H1 (cell line): ENCODE measurements around the gene ELP4. TPM values are rescaled to one million over a fixed set of nuclear protein-coding genes. Genes with fewer than 3 reads are reported as not detected.

Experiments
- CTCF ChIA-PET: fragments of 300-600 bp; sonication (Branson Sonifier 250); formaldehyde crosslinking; loops from one replicate; lab custom pipeline; 2021; ENCODE audit not compliant: partially characterized antibody; lab: Charles Lee
- POLR2A ChIA-PET: fragments of 300-600 bp; sonication (Branson Sonifier 250); formaldehyde crosslinking; loops from one replicate; lab custom pipeline; 2021; ENCODE audit warnings: inconsistent platforms; ENCODE audit not compliant: partially characterized antibody; lab: Charles Lee
- DNase-seq, 2 experiments: peaks; one replicate each; pipeline versions ENCODE4 v3.0.0 to v3.0.0-alpha.2; 2010 to 2022; ENCODE audit warnings: low spot score in 2 of 2, low read depth in 1 of 2, mixed read lengths in 1 of 2
- FAIRE-seq: peaks from 2 replicates; lab custom pipeline; 2011; peaks lifted over from hg19 to GRCh38; lab: Jason Lieb, UNC
- H2AFZ ChIP-seq: 2 replicates; pipeline ENCODE4 v1.8.1; 2012; ENCODE audit warnings: low read length, inconsistent platforms
- H2AK5ac ChIP-seq: 2 replicates; pipeline ENCODE4 v1.6.1; 2013; ENCODE audit warnings: low read depth, low read length
- H2BK120ac ChIP-seq: replicated peaks from 2 replicates; pipeline ENCODE3; 2013; ENCODE audit warnings: low read depth, low read length, inconsistent platforms
- H2BK12ac ChIP-seq: 2 replicates; pipeline ENCODE4 v1.6.1; 2013; ENCODE audit warnings: low read depth, low read length
- H2BK15ac ChIP-seq: 2 replicates; pipeline ENCODE4 v1.6.1; 2013; ENCODE audit warnings: low read length
- H2BK20ac ChIP-seq: 2 replicates; pipeline ENCODE4 v1.6.1; 2013; ENCODE audit warnings: low read length
- H2BK5ac ChIP-seq: 2 replicates; pipeline ENCODE4 v1.6.1; 2013; ENCODE audit warnings: low read depth, low read length
- H3K14ac ChIP-seq: 2 replicates; pipeline ENCODE4 v1.6.1; 2013; ENCODE audit warnings: inconsistent platforms; ENCODE audit not compliant: insufficient read length
- H3K18ac ChIP-seq: 2 replicates; pipeline ENCODE4 v1.6.1; 2013; ENCODE audit warnings: low read length; ENCODE audit errors: extremely low read depth
- H3K23ac ChIP-seq: 2 replicates; pipeline ENCODE4 v1.6.1; 2013; ENCODE audit warnings: inconsistent platforms; ENCODE audit not compliant: insufficient read length
- H3K23me2 ChIP-seq: 2 replicates; pipeline ENCODE4 v1.6.1; 2013; ENCODE audit warnings: low read depth, low read length
- H3K27ac ChIP-seq: 2 replicates; pipeline ENCODE4 v1.6.1; 2011; ENCODE audit warnings: low read depth, low read length, inconsistent platforms
- H3K27me3 ChIP-seq, 4 experiments: replicated peaks in 1 of 4; 1 replicate in 1 of 4; 2 replicates in 3 of 4; pipeline versions ENCODE4 v1.6.1 to v1.8.1; 2011 to 2013; ENCODE audit warnings: low read length in 3 of 4, mild to moderate bottlenecking in 3 of 4, inconsistent platforms in 2 of 4, mixed read lengths in 2 of 4, moderate library complexity in 1 of 4; ENCODE audit not compliant: control insufficient read depth in 3 of 4, insufficient read depth in 3 of 4; ENCODE audit errors: extremely low read depth in 1 of 4
- H3K36me3 ChIP-seq, 4 experiments: 2 replicates each; pipeline versions ENCODE4 v1.6.1 to v1.8.1; 2011 to 2013; ENCODE audit warnings: mild to moderate bottlenecking in 4 of 4, low read length in 3 of 4, moderate library complexity in 2 of 4, control low read depth in 1 of 4, inconsistent platforms in 1 of 4; ENCODE audit not compliant: insufficient read depth in 4 of 4, control insufficient read depth in 2 of 4
- H3K4ac ChIP-seq: replicated peaks from 2 replicates; pipeline ENCODE3; 2013; ENCODE audit warnings: low read length, low read depth, mixed read lengths, inconsistent platforms; ENCODE audit not compliant: insufficient read length
- H3K4me1 ChIP-seq, 4 experiments: replicated peaks in 1 of 4; 1 replicate in 1 of 4; 2 replicates in 3 of 4; pipeline versions ENCODE4 v1.6.1 to v1.8.1; 2011 to 2013; ENCODE audit warnings: low read length in 3 of 4, inconsistent platforms in 2 of 4, mixed read lengths in 1 of 4; ENCODE audit not compliant: insufficient read depth in 4 of 4, control insufficient read depth in 3 of 4
- H3K4me2 ChIP-seq, 2 experiments: 2 replicates each; pipeline versions ENCODE4 v1.6.1 to v1.8.1; 2011 to 2013; ENCODE audit warnings: low read depth in 2 of 2, low read length in 2 of 2, control low read depth in 1 of 2, inconsistent platforms in 1 of 2, mild to moderate bottlenecking in 1 of 2; ENCODE audit not compliant: insufficient read depth in 1 of 2
- H3K4me3 ChIP-seq, 4 experiments: fragments of 200-600, 300-600 bp in 1 of 4; sonication (generic), shearing (Covaris generic), sonication (Bioruptor Twin) in 1 of 4; 2 replicates each; pipeline versions ENCODE4 v1.5.1 to v1.8.1; 2011 to 2016; ENCODE audit warnings: low read length in 4 of 4, low read depth in 3 of 4, control low read depth in 2 of 4, inconsistent platforms in 2 of 4, mild to moderate bottlenecking in 2 of 4, mixed read lengths in 1 of 4, moderate library complexity in 1 of 4; ENCODE audit not compliant: insufficient read depth in 2 of 4; ENCODE audit errors: extremely low read depth in 1 of 4
- H3K56ac ChIP-seq: replicated peaks from 2 replicates; pipeline ENCODE3; 2013; ENCODE audit warnings: low read depth, mild to moderate bottlenecking, mixed read lengths, low read length, inconsistent platforms; ENCODE audit not compliant: insufficient read length
- H3K79me1 ChIP-seq: 2 replicates; pipeline ENCODE4 v1.6.1; 2013; ENCODE audit warnings: low read depth, low read length, control low read depth
- H3K79me2 ChIP-seq, 2 experiments: 2 replicates each; pipeline versions ENCODE4 v1.6.1 to v1.8.1; 2012 to 2013; ENCODE audit warnings: low read length in 2 of 2, mild to moderate bottlenecking in 2 of 2, inconsistent platforms in 1 of 2; ENCODE audit not compliant: insufficient read depth in 2 of 2, control insufficient read depth in 1 of 2
- H3K9ac ChIP-seq, 4 experiments: replicated peaks in 1 of 4; 1 replicate in 1 of 4; 2 replicates in 3 of 4; pipeline versions ENCODE4 v1.6.1 to v1.8.1; 2011 to 2013; ENCODE audit warnings: low read depth in 3 of 4, low read length in 3 of 4, control low read depth in 2 of 4, mild to moderate bottlenecking in 2 of 4, moderate library complexity in 2 of 4, inconsistent platforms in 1 of 4; ENCODE audit errors: extremely low read depth in 1 of 4
- H3K9me3 ChIP-seq, 2 experiments: 2 replicates each; pipeline versions ENCODE4 v1.6.1 to v1.8.1; 2012 to 2013; ENCODE audit warnings: mild to moderate bottlenecking in 2 of 2, moderate library complexity in 2 of 2, control low read depth in 1 of 2, inconsistent platforms in 1 of 2, low read depth in 1 of 2, low read length in 1 of 2, mixed read lengths in 1 of 2; ENCODE audit not compliant: insufficient read depth in 2 of 2
- H4K20me1 ChIP-seq, 2 experiments: replicated peaks in 1 of 2; 2 replicates each; pipeline versions ENCODE3 to v1.8.1; 2011 to 2013; ENCODE audit warnings: inconsistent platforms in 2 of 2, low read length in 2 of 2, mild to moderate bottlenecking in 1 of 2; ENCODE audit not compliant: insufficient read depth in 2 of 2, control insufficient read depth in 1 of 2
- H4K5ac ChIP-seq: 2 replicates; pipeline ENCODE4 v1.6.1; 2013; ENCODE audit warnings: low read length, low read depth, mixed read lengths, inconsistent platforms; ENCODE audit not compliant: insufficient read length
- H4K8ac ChIP-seq: 2 replicates; pipeline ENCODE4 v1.8.0; 2013; ENCODE audit warnings: mild to moderate bottlenecking, moderate library complexity, low read length, inconsistent platforms; ENCODE audit not compliant: insufficient read depth; ENCODE audit errors: extremely low read depth
- H4K91ac ChIP-seq: replicated peaks from 2 replicates; pipeline ENCODE3; 2013; ENCODE audit warnings: low read length, mixed read lengths, inconsistent platforms; ENCODE audit not compliant: insufficient read length
- CBX8 ChIP-seq: fragments of 300-800, 300-1000 bp; sonication (generic); IDR thresholded peaks from 2 replicates; pipeline ENCODE4 v1.7.1; 2016; ENCODE audit warnings: low read depth, low read length, borderline replicate concordance
- RNF2 ChIP-seq: fragments of 200-900, 300-1000 bp; sonication (generic); IDR thresholded peaks from 2 replicates; pipeline ENCODE4 v1.7.1; 2016; ENCODE audit warnings: borderline replicate concordance, low read depth, mild to moderate bottlenecking, antibody characterized with exemption, low read length; ENCODE audit not compliant: poor library complexity, severe bottlenecking; ENCODE audit errors: missing control alignments
- SIN3A ChIP-seq, 2 experiments: IDR thresholded peaks in 1 of 2; conservative IDR thresholded peaks in 1 of 2; 2 replicates each; pipeline ENCODE4 v1.6.1; 2011 to 2012; ENCODE audit warnings: low read length in 2 of 2, improper control_type of control experiment in 1 of 2, low read depth in 1 of 2, mild to moderate bottlenecking in 1 of 2
- WGBS, 2 experiments: shearing (Covaris generic) in 1 of 2; methylation state at CpG; one replicate each; pipeline versions ENCODE4 v1.1.6 to v1.1.7; 2013 to 2015; ENCODE audit warnings: low lambda C conversion rate in 2 of 2, mixed read lengths in 2 of 2, inconsistent platforms in 1 of 2, low coverage in 1 of 2, missing lambda C conversion rate in 1 of 2; ENCODE audit not compliant: insufficient replicate concordance in 2 of 2, insufficient coverage in 1 of 2, insufficient read length in 1 of 2; ENCODE audit errors: extremely low coverage in 1 of 2, missing lambda C conversion rate in 1 of 2; 5-methylcytosine and 5-hydroxymethylcytosine counted together
- polyA plus RNA-seq, 7 experiments: library from polyadenylated mRNA; depleted of rRNA in 3 of 7; stranded (reverse) in 5 of 7; unstranded in 2 of 7; fragments of >200 nt in 5 of 7; fragments of 200-250 nt in 2 of 7; gene quantifications; 1 replicate in 5 of 7; 2 replicates in 1 of 7; 4 replicates in 1 of 7; pipeline versions ENCODE4 v1.2.1 to v1.2.3, GENCODE V29; 2011 to 2013; ENCODE audit warnings: missing spikeins in 2 of 7, mixed read lengths in 2 of 7
- total RNA-seq: library from RNA; stranded (reverse); fragmentation: NEBNext Ultra II Directional; extraction: Animal tissue kit (Norgen Biotek cat#: 25700); gene quantifications from 2 replicates; pipeline ENCODE4 v1.2.1, GENCODE V29; 2021

ELP4 gene
- total and polyA plus RNA-seq, 2 of the 8 experiments (the other 6 are each of a cell fraction or from before 2014, with no cell fraction given) = 14.0 to 18.6 TPM

- Histone ChIP-seq H3K23ac (no peak overlapping the region), H3K36me3 (no peaks in the 10 kb centered on the region), H2BK20ac (peak overlapping the region; percentile 67; the same call in 1 of the 2 replicates), H3K9me3 (no peaks in the 10 kb centered on the region), H2AFZ (no peak overlapping the region), H3K4me2 (peak overlapping the region; percentile 74 to 91), H3K9ac (no peak overlapping the region), H2AK5ac (no peak overlapping the region), H3K79me1 (no peaks in the 10 kb centered on the region), H3K56ac (no peak overlapping the region), H2BK15ac (no peak overlapping the region), H3K27ac (no peak overlapping the region), H4K20me1 (peaks cover 2 to 10% of the 10 kb centered on the region in 2 experiments), H3K79me2 (no peaks in the 10 kb centered on the region), H3K14ac (no peak overlapping the region), H4K91ac (no peak overlapping the region), H3K18ac (no peak overlapping the region), H2BK12ac (no peak overlapping the region), H4K5ac (no peak overlapping the region), H3K4me1 (peaks cover 25 to 50% (median 37%) of the 10 kb centered on the region in 4 experiments), H3K27me3 (peaks cover 85 to 99% (median 96%) of the 10 kb centered on the region in 4 experiments), H2BK5ac (no peak overlapping the region), H3K4me3 (peak overlapping the region in 3 of 4 experiments; percentile 1 to 62 (median 2); a peak in 5 of 8 replicates), H3K4ac (no peak overlapping the region), H4K8ac (no peak overlapping the region), H2BK120ac (no peak overlapping the region), H3K23me2 (peaks cover 3% of the 10 kb centered on the region; the same call in 1 of the 2 replicates)
- ChIA-PET POLR2A (interaction anchor here (2.4 to 3.4 kb wide), 3 partner anchors 10 to 14 kb away, joined by 8 to 16 read pairs (median 11); no protein-coding TSS in a partner anchor), CTCF (interaction anchor here (0.6 to 7.2 kb wide), 10 partner anchors 8 to 590 kb away, joined by 3 to 88 read pairs (median 4); no protein-coding TSS in a partner anchor)
- DNase-seq (peak in 1 of 2 experiments; percentile 49), FAIRE-seq (no peak)
- WGBS, 2 experiments = 2% methylated on average over 21 of the region's 21 CpGs; no CpG with 5 or more reads in 1 of the 2 experiments
- TF ChIP-seq RNF2 (peak; percentile 91), CBX8 (peak; percentile 80; the same call in 1 of the 2 replicates), SIN3A (conservative IDR thresholded peaks at IDR 0.05 in 1 of 2, IDR thresholded peaks at IDR 0.05 in 1 of 2; ENCODE audit: low read depth in 1 of 2, low read length in 2 of 2) (no peak)
These were observed 299.4 kb downstream of the ELP4 start for GRCh38 chr11:31808721-31809540.
